ENCODE data around the gene MCFD2. TPM values are rescaled to one million over a fixed set of nuclear protein-coding genes. Genes with fewer than 3 reads are reported as not detected.
"Not testable (repeated sequence)": the region's sequence is repeated elsewhere in the genome, so short reads cannot be mapped to it uniquely, and the experiment has no call there.

MCFD2 gene
- total RNA-seq, 1 donor from 2014 or later: 72.3 TPM

GRCh38 chr2:46902465-46902864 is 13.1 kb downstream of the MCFD2 start:
- no peak for DNase-seq (ENCODE audit: low spot score)

GRCh38 chr2:46901611-46902010 is 14.0 kb downstream of the MCFD2 start:
- DNase-seq (ENCODE audit: low spot score): no peak

- no peak for DNase-seq (ENCODE audit: low spot score)
Measured at GRCh38 chr2:46900381-46900780, 15.2 kb downstream of the MCFD2 start.

GRCh38 chr2:46899053-46899452 is 16.6 kb downstream of the MCFD2 start:
- no peak for DNase-seq (ENCODE audit: low spot score)

- DNase-seq (ENCODE audit: low spot score): no peak
Measured at GRCh38 chr2:46898024-46898423, 17.6 kb downstream of the MCFD2 start.

- no peak for DNase-seq (ENCODE audit: low spot score)
Measured at GRCh38 chr2:46893269-46893939, 22.2 kb downstream of the MCFD2 start.

GRCh38 chr2:46891956-46892553 is 23.6 kb downstream of the MCFD2 start:
- no peak for DNase-seq (ENCODE audit: low spot score)

GRCh38 chr2:46888421-46888952 is 27.1 kb downstream of the MCFD2 start:
- DNase-seq (ENCODE audit: low spot score): no peak

GRCh38 chr2:46887028-46887885 is 28.3 kb downstream of the MCFD2 start:
- no peak for DNase-seq (ENCODE audit: low spot score)

GRCh38 chr2:46886268-46887027 is 29.2 kb downstream of the MCFD2 start:
- no peak for DNase-seq (ENCODE audit: low spot score)

GRCh38 chr2:46885376-46885775 is 30.2 kb downstream of the MCFD2 start:
- DNase-seq (ENCODE audit: low spot score): no peak

- DNase-seq (ENCODE audit: low spot score): no peak
Measured at GRCh38 chr2:46879511-46879910, 36.1 kb downstream of the MCFD2 start.

GRCh38 chr2:46878886-46879285 is 36.7 kb downstream of the MCFD2 start:
- no peak for DNase-seq (ENCODE audit: low spot score)

GRCh38 chr2:46878240-46878877 is 37.2 kb downstream of the MCFD2 start:
- DNase-seq (ENCODE audit: low spot score): no peak

GRCh38 chr2:46877619-46878113 is 37.9 kb downstream of the MCFD2 start:
- no peak for DNase-seq (ENCODE audit: low spot score)

- DNase-seq (ENCODE audit: low spot score): no peak
Measured at GRCh38 chr2:46876741-46877384, 38.7 kb downstream of the MCFD2 start.

GRCh38 chr2:46875962-46876689 is 39.5 kb downstream of the MCFD2 start:
- not testable (repeated sequence) for DNase-seq (ENCODE audit: low spot score)

- DNase-seq (ENCODE audit: low spot score): no peak
Measured at GRCh38 chr2:46875226-46875899, 40.2 kb downstream of the MCFD2 start.

- no peak for DNase-seq (ENCODE audit: low spot score)
Measured at GRCh38 chr2:46874236-46874929, 41.2 kb downstream of the MCFD2 start.

Data from ureter (tissue), 1 donor.